Astrocyte (in vitro differentiated cells and primary cell): Measurements from ENCODE around the gene KCNMB2. TPM values are rescaled to one million over a fixed set of nuclear protein-coding genes. Genes with fewer than 3 reads are reported as not detected.
"Not testable (repeated sequence)": the region's sequence is repeated elsewhere in the genome, so short reads cannot be mapped to it uniquely, and the experiment has no call there.

ENCODE experiments used
- DNase-seq: peaks from one replicate; pipeline ENCODE4 v3.0.0-alpha.2; 2010; ENCODE audit warnings: low read depth
- FAIRE-seq: peaks from 2 replicates; lab custom pipeline; 2011; peaks lifted over from hg19 to GRCh38; lab: Jason Lieb, UNC
- H2AFZ ChIP-seq: 2 replicates; pipeline ENCODE4 v1.6.0; 2012; ENCODE audit warnings: low read depth, low read length, inconsistent platforms
- H3K27ac ChIP-seq: 2 replicates; pipeline ENCODE4 v1.5.1; 2011; ENCODE audit warnings: low read depth, low read length, inconsistent platforms
- H3K27me3 ChIP-seq: 2 replicates; pipeline ENCODE4 v1.6.0; 2011; ENCODE audit warnings: low read length, inconsistent platforms; ENCODE audit not compliant: insufficient read depth
- H3K36me3 ChIP-seq: 2 replicates; pipeline ENCODE4 v1.5.1; 2011; ENCODE audit warnings: low read length, inconsistent platforms; ENCODE audit not compliant: insufficient read depth
- H3K4me1 ChIP-seq: 2 replicates; pipeline ENCODE4 v1.5.1; 2011; ENCODE audit warnings: low read length, inconsistent platforms; ENCODE audit not compliant: insufficient read depth
- H3K4me2 ChIP-seq: 2 replicates; pipeline ENCODE4 v1.6.0; 2012; ENCODE audit warnings: low read length, inconsistent platforms
- H3K4me3 ChIP-seq: 2 replicates; pipeline ENCODE4 v1.5.1; 2011; ENCODE audit warnings: low read depth, mild to moderate bottlenecking, low read length, inconsistent platforms; ENCODE audit not compliant: insufficient read depth
- H3K79me2 ChIP-seq: 2 replicates; pipeline ENCODE4 v1.6.0; 2012; ENCODE audit warnings: mild to moderate bottlenecking, low read length, inconsistent platforms; ENCODE audit not compliant: insufficient read depth
- H3K9ac ChIP-seq: 2 replicates; pipeline ENCODE4 v1.6.0; 2012; ENCODE audit warnings: mild to moderate bottlenecking, low read length, inconsistent platforms
- H3K9me3 ChIP-seq: 2 replicates; pipeline ENCODE4 v1.5.1; 2012; ENCODE audit warnings: low read depth, mild to moderate bottlenecking, low read length, inconsistent platforms; ENCODE audit not compliant: insufficient read depth
- H4K20me1 ChIP-seq: 2 replicates; pipeline ENCODE4 v1.6.0; 2012; ENCODE audit warnings: low read length, inconsistent platforms; ENCODE audit not compliant: insufficient read depth
- H3K27ac Mint-ChIP-seq: one replicate; pipeline ENCODE4 v1.8.0; 2021; ENCODE audit warnings: mild to moderate bottlenecking, mixed read lengths; ENCODE audit not compliant: unreplicated experiment
- H3K27me3 Mint-ChIP-seq: one replicate; pipeline ENCODE4 v1.8.0; 2021; ENCODE audit warnings: low read depth, mixed read lengths; ENCODE audit not compliant: unreplicated experiment
- H3K36me3 Mint-ChIP-seq: one replicate; pipeline ENCODE4 v1.8.0; 2021; ENCODE audit warnings: low read depth, mixed read lengths; ENCODE audit not compliant: unreplicated experiment
- H3K4me1 Mint-ChIP-seq: one replicate; pipeline ENCODE4 v1.8.0; 2021; ENCODE audit warnings: low read depth, mixed read lengths; ENCODE audit not compliant: unreplicated experiment
- H3K4me3 Mint-ChIP-seq: one replicate; pipeline ENCODE4 v1.8.0; 2021; ENCODE audit warnings: mild to moderate bottlenecking, moderate library complexity, mixed read lengths; ENCODE audit not compliant: unreplicated experiment
- H3K9me3 Mint-ChIP-seq: one replicate; pipeline ENCODE4 v1.8.0; 2021; ENCODE audit warnings: mild to moderate bottlenecking, mixed read lengths; ENCODE audit not compliant: unreplicated experiment
- total RNA-seq: library from RNA; stranded (reverse); gene quantifications from 2 replicates; pipeline ENCODE4 v1.2.1, GENCODE V29; 2021
- TF ChIP-seq, protein P1 (sequence below): IDR thresholded peaks from 2 replicates; pipeline ENCODE4 v1.5.1; 2011; ENCODE audit warnings: low read depth, mild to moderate bottlenecking, inconsistent platforms, low read length, moderate library complexity; ENCODE audit not compliant: insufficient read depth

Gene KCNMB2
- total RNA-seq, 1 donor from 2014 or later, result not detected

DNA sequence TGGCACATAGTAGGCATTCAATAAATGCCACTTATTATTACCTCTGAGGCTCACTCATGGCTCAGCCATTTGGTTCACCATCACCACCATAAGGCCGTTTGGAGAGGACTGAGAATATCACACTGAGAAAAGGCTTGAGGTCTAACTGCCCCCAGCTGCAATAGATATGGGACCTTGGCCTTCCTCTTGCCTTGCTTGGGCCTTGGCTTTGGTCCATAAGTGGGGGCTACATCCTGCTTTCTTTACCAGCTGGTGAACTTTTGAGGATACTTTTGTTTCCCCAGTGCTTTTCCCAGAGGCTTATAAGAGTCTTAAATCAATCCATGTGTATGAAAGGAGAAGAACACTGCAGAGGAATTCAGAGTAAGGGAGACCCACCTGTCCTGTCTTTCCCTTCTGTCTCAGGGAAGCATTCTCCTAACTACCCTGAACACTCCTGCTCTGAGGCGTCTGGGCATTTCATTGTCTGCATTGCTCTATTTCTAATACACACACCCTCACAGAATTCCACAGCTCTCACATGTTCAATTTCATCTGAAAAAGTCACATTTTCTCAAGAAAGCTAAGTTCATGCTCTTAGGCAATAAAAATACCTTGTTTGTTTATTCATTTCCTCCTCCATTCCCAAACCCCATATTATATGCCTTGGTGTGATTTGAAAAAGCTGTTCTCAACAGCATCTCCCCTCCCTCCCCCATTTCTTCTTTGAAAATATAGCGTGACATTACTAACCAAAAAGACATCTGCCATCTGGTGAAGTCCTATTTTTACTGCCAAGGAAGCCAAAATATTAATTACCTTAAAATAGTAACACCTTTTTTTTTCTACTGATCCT lies 22.5 kb upstream of the KCNMB2 start:
- no peaks in the 10 kb centered on the region for H3K36me3 Mint-ChIP-seq
- FAIRE-seq (no peak), DNase-seq (no peak)
- Histone ChIP-seq H3K4me1 (no peaks in the 10 kb centered on the region), H3K27me3 (no peaks in the 10 kb centered on the region), H3K27ac (no peak overlapping the region), H4K20me1 (no peaks in the 10 kb centered on the region), H3K9me3 (no peaks in the 10 kb centered on the region), H2AFZ (no peak overlapping the region), H3K36me3 (no peaks in the 10 kb centered on the region), H3K9ac (no peak overlapping the region), H3K4me3 (no peak overlapping the region), H3K79me2 (no peaks in the 10 kb centered on the region), H3K4me2 (no peak overlapping the region)
- H3K4me1 Mint-ChIP-seq, result peaks cover 3% of the 10 kb centered on the region
- H3K9me3 Mint-ChIP-seq, result no peaks in the 10 kb centered on the region
- H3K4me3 Mint-ChIP-seq, result no peak overlapping the region
- H3K27me3 Mint-ChIP-seq, result peaks cover 3% of the 10 kb centered on the region
- no peak overlapping the region for H3K27ac Mint-ChIP-seq
- TF ChIP-seq, protein P1, sequence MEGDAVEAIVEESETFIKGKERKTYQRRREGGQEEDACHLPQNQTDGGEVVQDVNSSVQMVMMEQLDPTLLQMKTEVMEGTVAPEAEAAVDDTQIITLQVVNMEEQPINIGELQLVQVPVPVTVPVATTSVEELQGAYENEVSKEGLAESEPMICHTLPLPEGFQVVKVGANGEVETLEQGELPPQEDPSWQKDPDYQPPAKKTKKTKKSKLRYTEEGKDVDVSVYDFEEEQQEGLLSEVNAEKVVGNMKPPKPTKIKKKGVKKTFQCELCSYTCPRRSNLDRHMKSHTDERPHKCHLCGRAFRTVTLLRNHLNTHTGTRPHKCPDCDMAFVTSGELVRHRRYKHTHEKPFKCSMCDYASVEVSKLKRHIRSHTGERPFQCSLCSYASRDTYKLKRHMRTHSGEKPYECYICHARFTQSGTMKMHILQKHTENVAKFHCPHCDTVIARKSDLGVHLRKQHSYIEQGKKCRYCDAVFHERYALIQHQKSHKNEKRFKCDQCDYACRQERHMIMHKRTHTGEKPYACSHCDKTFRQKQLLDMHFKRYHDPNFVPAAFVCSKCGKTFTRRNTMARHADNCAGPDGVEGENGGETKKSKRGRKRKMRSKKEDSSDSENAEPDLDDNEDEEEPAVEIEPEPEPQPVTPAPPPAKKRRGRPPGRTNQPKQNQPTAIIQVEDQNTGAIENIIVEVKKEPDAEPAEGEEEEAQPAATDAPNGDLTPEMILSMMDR, result no peak

DNA sequence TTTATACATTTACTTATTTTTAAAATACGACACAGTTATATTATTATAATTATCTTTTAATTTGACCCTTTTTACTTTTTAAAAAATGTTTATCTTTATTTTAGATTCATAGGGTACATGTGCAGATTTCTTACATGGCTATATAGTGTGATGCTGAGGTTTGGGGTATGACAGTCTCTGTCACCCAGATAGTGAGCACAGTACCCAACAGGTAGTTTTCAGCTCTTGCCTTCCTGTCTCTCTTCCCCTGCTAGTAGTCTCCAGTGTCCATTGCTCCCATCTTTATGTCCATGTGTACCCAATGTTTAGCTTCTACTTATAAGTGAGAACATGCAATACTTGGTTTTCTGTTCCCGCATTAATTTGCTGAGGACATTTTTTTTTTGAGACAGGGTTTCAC lies 21.8 kb upstream of the KCNMB2 start:
- Mint-ChIP-seq H3K4me1 (peaks cover 9% of the 10 kb centered on the region), H3K36me3 (no peaks in the 10 kb centered on the region)

DNA sequence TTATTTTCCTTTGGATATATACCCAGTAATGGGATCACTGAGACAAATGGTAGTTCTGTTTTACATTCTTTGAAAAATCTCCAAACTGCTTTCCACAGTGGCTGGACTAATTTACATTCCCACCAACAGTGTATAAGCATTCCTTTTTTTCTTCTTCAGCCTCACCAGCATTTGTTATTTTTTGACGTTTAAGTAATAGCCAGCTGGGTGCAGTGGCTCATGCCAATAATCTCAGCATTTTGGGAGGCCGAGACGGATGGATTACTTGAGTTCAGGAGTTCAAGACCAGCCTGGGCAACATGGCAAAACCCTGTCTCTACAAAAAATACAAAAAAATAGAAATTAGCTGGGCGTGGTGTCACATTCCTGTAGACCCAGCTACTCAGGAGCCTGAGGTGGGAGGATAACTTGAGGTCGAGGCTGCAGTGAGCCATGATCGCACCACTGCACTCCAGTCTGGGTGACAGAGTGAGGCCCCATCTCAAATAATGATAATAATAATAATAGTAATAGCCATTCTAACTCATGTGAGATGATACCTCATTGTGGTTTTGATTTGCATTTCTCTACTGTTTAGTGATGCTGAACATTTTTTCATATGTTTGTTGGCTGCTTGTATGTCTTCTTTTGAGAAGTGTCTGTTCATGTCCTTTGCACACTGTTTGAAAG lies 21.0 kb upstream of the KCNMB2 start:
- not testable (repeated sequence) for DNase-seq, H3K27me3 Mint-ChIP-seq, H3K27ac Mint-ChIP-seq, H3K4me3 ChIP-seq, H3K79me2 ChIP-seq, H2AFZ ChIP-seq, H3K9me3 Mint-ChIP-seq, H3K27me3 ChIP-seq, H3K36me3 Mint-ChIP-seq, H3K4me3 Mint-ChIP-seq, FAIRE-seq, H3K4me2 ChIP-seq, H3K4me1 ChIP-seq, H3K9me3 ChIP-seq, H3K9ac ChIP-seq, H3K27ac ChIP-seq, H3K36me3 ChIP-seq, H3K4me1 Mint-ChIP-seq, H4K20me1 ChIP-seq

More for the DNA sequence above, 21.8 kb upstream of the KCNMB2 start:
- Mint-ChIP-seq H3K27me3 (peaks cover 3% of the 10 kb centered on the region), H3K9me3 (no peaks in the 10 kb centered on the region), H3K27ac (no peak overlapping the region), H3K4me3 (no peak overlapping the region)
- H3K4me1 ChIP-seq, result no peaks in the 10 kb centered on the region
- no peaks in the 10 kb centered on the region for H3K79me2 ChIP-seq
- H3K9me3 ChIP-seq, result no peaks in the 10 kb centered on the region
- no peak overlapping the region for H3K27ac ChIP-seq
- no peaks in the 10 kb centered on the region for H3K27me3 ChIP-seq
- no peaks in the 10 kb centered on the region for H4K20me1 ChIP-seq
- no peak for FAIRE-seq
- TF ChIP-seq, protein P1, result no peak
- no peak overlapping the region for H3K9ac ChIP-seq
- no peak overlapping the region for H2AFZ ChIP-seq
- DNase-seq, result no peak
- H3K4me3 ChIP-seq, result no peak overlapping the region
- H3K4me2 ChIP-seq, result no peak overlapping the region
- no peaks in the 10 kb centered on the region for H3K36me3 ChIP-seq
